Calu3 (cell line): ENCODE results near the gene SCNN1G. TPM values are rescaled to one million over a fixed set of nuclear protein-coding genes. Genes with fewer than 3 reads are reported as not detected.

Source experiments
- BruUV-seq: library from RNA; stranded (reverse); fragments of 400-500 nt; replicated peaks from 2 replicates; lab custom pipeline; 2021; lab: Mats Ljungman, UMichigan
- CTCF ChIA-PET: fragments of 300-600 bp; sonication (Branson Sonifier 250); formaldehyde crosslinking; loops from one replicate; lab custom pipeline; 2022; ENCODE audit warnings: antibody characterized with exemption; lab: Charles Lee
- DNase-seq: peaks from one replicate; pipeline ENCODE4 v3.0.0; 2022
- H3K27ac Mint-ChIP-seq: one replicate; pipeline ENCODE4 v1.8.0; 2022; ENCODE audit warnings: mixed read lengths; ENCODE audit not compliant: unreplicated experiment
- H3K27me3 Mint-ChIP-seq: one replicate; pipeline ENCODE4 v1.8.0; 2022; ENCODE audit warnings: mixed read lengths; ENCODE audit not compliant: unreplicated experiment
- H3K36me3 Mint-ChIP-seq: one replicate; pipeline ENCODE4 v1.8.0; 2022; ENCODE audit warnings: mild to moderate bottlenecking, moderate library complexity, mixed read lengths; ENCODE audit not compliant: insufficient read depth, unreplicated experiment
- H3K4me1 Mint-ChIP-seq: one replicate; pipeline ENCODE4 v1.8.0; 2022; ENCODE audit warnings: mild to moderate bottlenecking, low read depth, mixed read lengths; ENCODE audit not compliant: unreplicated experiment
- H3K4me3 Mint-ChIP-seq: one replicate; pipeline ENCODE4 v1.8.0; 2022; ENCODE audit warnings: mild to moderate bottlenecking, low read depth, moderate library complexity, mixed read lengths; ENCODE audit not compliant: unreplicated experiment
- H3K9me3 Mint-ChIP-seq: one replicate; pipeline ENCODE4 v1.8.0; 2022; ENCODE audit warnings: low read depth, mixed read lengths; ENCODE audit not compliant: unreplicated experiment
- CTCF ChIP-seq: fragments of 200-600 bp; IDR thresholded peaks from one replicate; pipeline ENCODE4 v1.8.0; 2022; ENCODE audit warnings: antibody characterized with exemption; ENCODE audit not compliant: unreplicated experiment
- intact Hi-C: fragments of 100-400 bp; cut with micrococcal nuclease; formaldehyde crosslinking; loops from one replicate; pipeline ENCODE4 v1.10.0; 2022; ENCODE audit not compliant: unreplicated experiment
- total RNA-seq: library from RNA; stranded (reverse); gene quantifications from 2 replicates; pipeline ENCODE4 v1.2.3, GENCODE V29; 2022

SCNN1G gene
- total RNA-seq, 1 experiment from 2014 or later: not detected

- Mint-ChIP-seq H3K36me3 (peaks cover 4% of the 10 kb centered on the region), H3K27me3 (peaks cover 84% of the 10 kb centered on the region), H3K4me3 (no peak overlapping the region), H3K4me1 (no peaks in the 10 kb centered on the region), H3K27ac (no peak overlapping the region), H3K9me3 (peaks cover 10% of the 10 kb centered on the region)
- no peak for TF ChIP-seq CTCF
- DNase-seq: no peak
- intact Hi-C loops: no loop called here
- no TSS peak for BruUV-seq
- CTCF ChIA-PET: no interaction called here
These were observed 40.8 kb downstream of the SCNN1G start for GRCh38 chr16:23223368-23223767.

- H3K4me1 Mint-ChIP-seq: no peaks in the 10 kb centered on the region
- H3K36me3 Mint-ChIP-seq: peaks cover 5% of the 10 kb centered on the region
- peaks cover 10% of the 10 kb centered on the region for H3K9me3 Mint-ChIP-seq
- DNase-seq: no peak
- no peak for TF ChIP-seq CTCF
- no peak overlapping the region for H3K27ac Mint-ChIP-seq
- CTCF ChIA-PET: interaction anchor here (0.5 kb wide), 1 partner anchor 124 kb away, joined by 4 read pairs; no protein-coding TSS in a partner anchor
- H3K27me3 Mint-ChIP-seq: peaks cover 74% of the 10 kb centered on the region
- intact Hi-C loops: no loop called here
- no peak overlapping the region for H3K4me3 Mint-ChIP-seq
- BruUV-seq: no TSS peak
These were observed 42.6 kb downstream of the SCNN1G start for GRCh38 chr16:23225109-23225508.

DNA sequence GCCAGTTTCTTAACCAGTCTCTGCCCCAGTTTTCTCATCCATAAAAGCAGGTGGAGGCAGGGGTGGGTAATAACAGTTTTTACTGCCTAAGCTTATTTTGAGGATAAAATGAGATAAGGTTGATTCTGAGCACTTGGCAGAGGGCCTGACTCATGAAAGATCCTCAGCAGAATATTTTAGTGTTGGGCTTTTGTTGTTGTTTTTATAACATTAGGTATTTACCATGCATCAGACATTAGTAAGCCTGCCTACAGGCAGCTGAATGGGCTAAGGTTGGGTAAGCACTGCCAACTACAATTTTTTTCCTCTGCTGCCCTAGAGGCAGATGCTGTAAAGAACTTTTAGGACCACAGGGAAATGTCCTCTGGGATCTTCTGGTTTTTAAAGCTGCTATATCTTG lies 43.1 kb downstream of the SCNN1G start:
- CTCF ChIA-PET: interaction anchor here (0.5 to 0.6 kb wide), 2 partner anchors 53 to 124 kb away, joined by 3 to 4 read pairs; no protein-coding TSS in a partner anchor
- peaks cover 5% of the 10 kb centered on the region for H3K36me3 Mint-ChIP-seq
- H3K4me1 Mint-ChIP-seq: no peaks in the 10 kb centered on the region
- H3K27me3 Mint-ChIP-seq: peaks cover 69% of the 10 kb centered on the region
- no peak overlapping the region for H3K4me3 Mint-ChIP-seq
- H3K9me3 Mint-ChIP-seq: peaks cover 10% of the 10 kb centered on the region
- no peak overlapping the region for H3K27ac Mint-ChIP-seq
- intact Hi-C loops: no loop called here
- no peak for TF ChIP-seq CTCF
- BruUV-seq: no TSS peak
- DNase-seq: no peak

- Mint-ChIP-seq H3K36me3 (peaks cover 5% of the 10 kb centered on the region), H3K27ac (no peak overlapping the region), H3K4me1 (no peaks in the 10 kb centered on the region), H3K4me3 (no peak overlapping the region), H3K27me3 (peaks cover 50% of the 10 kb centered on the region), H3K9me3 (peaks cover 10% of the 10 kb centered on the region)
- CTCF ChIA-PET: interaction anchor here (0.6 to 0.7 kb wide), 2 partner anchors 13 to 23 kb away, joined by 6 to 7 read pairs; no protein-coding TSS in a partner anchor
- no TSS peak for BruUV-seq
- intact Hi-C loops: no loop called here
- TF ChIP-seq CTCF: no peak
- DNase-seq: no peak
These were observed 45.0 kb downstream of the SCNN1G start for GRCh38 chr16:23227529-23227928.
